Measurements from ENCODE around the gene MAPT.
"Not testable (repeated sequence)": the region's sequence is repeated elsewhere in the genome, so short reads cannot be mapped to it uniquely, and the experiment has no call there.

MAPT gene

DNA sequence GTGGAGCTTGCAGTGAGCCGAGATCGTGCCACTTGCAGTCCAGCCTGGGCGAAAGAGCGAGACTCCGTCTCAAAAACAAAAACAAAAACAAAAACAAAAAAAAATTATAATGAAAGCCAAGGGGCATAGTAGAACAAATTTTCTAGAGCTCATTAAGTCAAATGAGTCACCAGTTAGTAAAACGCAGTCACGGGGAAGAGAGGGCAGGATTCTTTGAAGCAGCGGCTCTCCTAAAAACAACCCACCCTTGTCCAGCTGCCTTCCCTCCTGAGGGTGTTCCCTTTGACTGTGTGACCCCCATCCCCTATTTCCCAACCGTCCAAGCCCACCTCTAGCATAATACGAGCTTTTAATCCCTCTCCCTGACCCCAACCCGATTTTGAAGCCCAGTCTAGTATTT, 60.6 kb downstream of the MAPT start:
- TF ChIP-seq, protein P1, sequence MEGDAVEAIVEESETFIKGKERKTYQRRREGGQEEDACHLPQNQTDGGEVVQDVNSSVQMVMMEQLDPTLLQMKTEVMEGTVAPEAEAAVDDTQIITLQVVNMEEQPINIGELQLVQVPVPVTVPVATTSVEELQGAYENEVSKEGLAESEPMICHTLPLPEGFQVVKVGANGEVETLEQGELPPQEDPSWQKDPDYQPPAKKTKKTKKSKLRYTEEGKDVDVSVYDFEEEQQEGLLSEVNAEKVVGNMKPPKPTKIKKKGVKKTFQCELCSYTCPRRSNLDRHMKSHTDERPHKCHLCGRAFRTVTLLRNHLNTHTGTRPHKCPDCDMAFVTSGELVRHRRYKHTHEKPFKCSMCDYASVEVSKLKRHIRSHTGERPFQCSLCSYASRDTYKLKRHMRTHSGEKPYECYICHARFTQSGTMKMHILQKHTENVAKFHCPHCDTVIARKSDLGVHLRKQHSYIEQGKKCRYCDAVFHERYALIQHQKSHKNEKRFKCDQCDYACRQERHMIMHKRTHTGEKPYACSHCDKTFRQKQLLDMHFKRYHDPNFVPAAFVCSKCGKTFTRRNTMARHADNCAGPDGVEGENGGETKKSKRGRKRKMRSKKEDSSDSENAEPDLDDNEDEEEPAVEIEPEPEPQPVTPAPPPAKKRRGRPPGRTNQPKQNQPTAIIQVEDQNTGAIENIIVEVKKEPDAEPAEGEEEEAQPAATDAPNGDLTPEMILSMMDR (conservative IDR thresholded peaks at IDR 0.05): no peak
- TF ChIP-seq ZFX (IDR thresholded peaks at IDR 0.05): no peak

GRCh38 chr17:45955326-45955725, 61.0 kb downstream of the MAPT start:
- no peak overlapping the region for H3K27ac ChIP-seq
- TF ChIP-seq ZFX (IDR thresholded peaks at IDR 0.05): no peak
- TF ChIP-seq, protein P1 (conservative IDR thresholded peaks at IDR 0.05): no peak

More for the DNA sequence above, 60.6 kb downstream of the MAPT start:
- H3K27ac ChIP-seq: no peak overlapping the region

- TF ChIP-seq, protein P1 (conservative IDR thresholded peaks at IDR 0.05): no peak
- TF ChIP-seq ZFX (IDR thresholded peaks at IDR 0.05): no peak
- H3K27ac ChIP-seq: no peak overlapping the region
Measured at GRCh38 chr17:45956090-45956489, 61.7 kb downstream of the MAPT start.

- H3K27ac ChIP-seq: not testable (repeated sequence)
Measured at GRCh38 chr17:45956746-45957145, 62.4 kb downstream of the MAPT start.

- TF ChIP-seq ZFX (IDR thresholded peaks at IDR 0.05): no peak
- TF ChIP-seq, protein P1 (conservative IDR thresholded peaks at IDR 0.05): no peak
- H3K27ac ChIP-seq: no peak overlapping the region
Measured at GRCh38 chr17:45958307-45958706, 64.0 kb downstream of the MAPT start.

GRCh38 chr17:45958994-45959665, 64.8 kb downstream of the MAPT start:
- no peak for TF ChIP-seq ZFX (IDR thresholded peaks at IDR 0.05)
- TF ChIP-seq, protein P1 (conservative IDR thresholded peaks at IDR 0.05): no peak
- no peak overlapping the region for H3K27ac ChIP-seq

DNA sequence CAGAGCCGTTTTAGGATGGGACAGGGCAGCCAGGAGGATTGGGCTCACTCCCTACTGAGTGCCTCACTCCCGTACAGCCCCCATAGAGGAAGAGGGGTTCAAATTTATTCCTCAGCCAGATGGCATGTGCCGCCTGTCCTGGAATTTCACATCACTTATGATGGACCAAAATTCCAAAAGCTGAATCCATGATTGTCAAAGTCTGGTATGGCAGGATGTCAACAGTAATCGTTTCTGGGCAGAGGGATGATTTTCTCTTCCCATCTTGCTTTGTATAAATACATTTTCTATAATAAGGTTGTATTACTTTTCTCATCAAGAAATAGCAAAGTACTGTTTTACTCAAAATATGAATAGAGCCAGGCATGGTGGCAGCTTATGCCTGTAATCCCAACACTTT, 66.0 kb downstream of the MAPT start:
- TF ChIP-seq, protein P1 (conservative IDR thresholded peaks at IDR 0.05): no peak
- no peak for TF ChIP-seq ZFX (IDR thresholded peaks at IDR 0.05)
- H3K27ac ChIP-seq: no peak overlapping the region

GRCh38 chr17:45961206-45961605, 66.9 kb downstream of the MAPT start:
- TF ChIP-seq, protein P1 (conservative IDR thresholded peaks at IDR 0.05): no peak
- TF ChIP-seq ZFX (IDR thresholded peaks at IDR 0.05): no peak
- no peak overlapping the region for H3K27ac ChIP-seq
